Natural killer cell (primary cell): ENCODE measurements around the gene CALHM6. TPM values are rescaled to one million over a fixed set of nuclear protein-coding genes. Genes with fewer than 3 reads are reported as not detected.

Source experiments
- ATAC-seq, 3 donors: fragments of 150-1000 bp in 2 of 3; fragments of 200-7000 bp in 1 of 3; cut with Tn5 transposase; 1 replicate in 1 of 3; 2 replicates in 2 of 3; pipeline ENCODE4 v1.10.0; 2021; ENCODE audit warnings: mild to moderate bottlenecking in 2 of 3, moderate library complexity in 2 of 3
- DNase-seq, 2 donors: peaks; one replicate each; pipeline versions ENCODE4 v3.0.0 to v3.0.0-alpha.2; 2013 to 2021; ENCODE audit warnings: mixed read lengths in 1 of 2
- H3K27ac ChIP-seq: one replicate; pipeline ENCODE4 v1.5.1; 2013; ENCODE audit warnings: mild to moderate bottlenecking, low read length
- H3K27me3 ChIP-seq: one replicate; pipeline ENCODE4 v1.6.1; 2013; ENCODE audit warnings: low read length; ENCODE audit not compliant: control insufficient read depth, insufficient read depth
- H3K36me3 ChIP-seq: one replicate; pipeline ENCODE4 v1.6.1; 2013; ENCODE audit warnings: low read length; ENCODE audit not compliant: control insufficient read depth, insufficient read depth
- H3K4me1 ChIP-seq: one replicate; pipeline ENCODE4 v1.6.1; 2013; ENCODE audit warnings: low read length; ENCODE audit not compliant: control insufficient read depth, insufficient read depth
- H3K4me3 ChIP-seq: one replicate; pipeline ENCODE4 v1.5.1; 2013; ENCODE audit warnings: low read length
- H3K9me3 ChIP-seq: one replicate; pipeline ENCODE4 v1.6.1; 2013; ENCODE audit warnings: low read length; ENCODE audit not compliant: control insufficient read depth, insufficient read depth
- H3K27ac Mint-ChIP-seq, 2 donors: one replicate each; pipeline ENCODE4 v1.8.0; 2022; ENCODE audit warnings: mild to moderate bottlenecking in 2 of 2, mixed read lengths in 2 of 2, moderate library complexity in 1 of 2
- H3K27me3 Mint-ChIP-seq, 2 donors: one replicate each; pipeline ENCODE4 v1.8.0; 2022; ENCODE audit warnings: low read depth in 2 of 2, mixed read lengths in 2 of 2
- H3K36me3 Mint-ChIP-seq: one replicate; pipeline ENCODE4 v1.8.0; 2022; ENCODE audit warnings: mixed read lengths
- H3K4me1 Mint-ChIP-seq, 2 donors: one replicate each; pipeline ENCODE4 v1.8.0; 2022; ENCODE audit warnings: mixed read lengths in 2 of 2
- H3K4me3 Mint-ChIP-seq: one replicate; pipeline ENCODE4 v1.8.0; 2022; ENCODE audit warnings: mild to moderate bottlenecking, moderate library complexity, mixed read lengths
- H3K9me3 Mint-ChIP-seq, 2 donors: one replicate each; pipeline ENCODE4 v1.8.0; 2022; ENCODE audit warnings: mixed read lengths in 2 of 2
- intact Hi-C: fragments of 100-400 bp; cut with micrococcal nuclease; formaldehyde crosslinking; loops from one replicate; pipeline ENCODE4 v1.14.2; 2022
- total RNA-seq, 4 donors: library from RNA; stranded (reverse); fragments of 120-200 nt in 1 of 4; gene quantifications; one replicate each; pipeline versions ENCODE4 v1.2.3 to v1.2.4, GENCODE V29; 2013 to 2022
- TF ChIP-seq, protein P1 (sequence below): fragments of 200-600 bp; IDR thresholded peaks from one replicate; pipeline ENCODE4 v1.8.0; 2022; ENCODE audit warnings: antibody characterized with exemption

Gene CALHM6
- total RNA-seq, 3 donors from 2014 or later (not counting 1 experiment from before 2014, with no cell fraction given), result 7.9 to 20.6 (median 12.3) TPM

DNA sequence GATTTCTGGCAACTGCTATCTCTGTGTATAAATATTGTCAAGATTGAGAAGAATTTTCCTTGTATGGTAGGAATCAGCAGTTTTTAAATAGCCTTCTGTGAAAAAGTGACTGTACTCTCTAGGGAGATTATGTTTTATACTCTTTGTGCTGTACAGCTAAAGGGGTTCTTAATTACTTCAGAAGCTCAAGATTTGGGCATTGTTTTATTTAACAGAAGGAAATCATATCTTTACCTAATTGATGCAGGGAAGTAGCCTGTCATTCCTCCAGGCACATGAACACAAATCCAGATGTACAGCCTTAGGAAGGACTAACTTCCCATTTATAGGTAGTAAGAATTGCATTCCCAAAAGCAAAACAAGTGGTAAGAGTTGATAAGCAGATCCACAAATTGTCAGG lies 51.6 kb downstream of the CALHM6 start:
- Histone ChIP-seq H3K27me3 (no peaks in the 10 kb centered on the region), H3K4me3 (no peak overlapping the region), H3K9me3 (no peaks in the 10 kb centered on the region), H3K4me1 (no peaks in the 10 kb centered on the region), H3K36me3 (no peaks in the 10 kb centered on the region), H3K27ac (no peak overlapping the region)
- Mint-ChIP-seq H3K27ac (no peak overlapping the region), H3K9me3 (no peaks in the 10 kb centered on the region), H3K4me3 (no peak overlapping the region), H3K4me1 (no peaks in the 10 kb centered on the region), H3K27me3 (peaks cover 4 to 27% of the 10 kb centered on the region in 2 donors), H3K36me3 (no peaks in the 10 kb centered on the region)
- TF ChIP-seq, protein P1, sequence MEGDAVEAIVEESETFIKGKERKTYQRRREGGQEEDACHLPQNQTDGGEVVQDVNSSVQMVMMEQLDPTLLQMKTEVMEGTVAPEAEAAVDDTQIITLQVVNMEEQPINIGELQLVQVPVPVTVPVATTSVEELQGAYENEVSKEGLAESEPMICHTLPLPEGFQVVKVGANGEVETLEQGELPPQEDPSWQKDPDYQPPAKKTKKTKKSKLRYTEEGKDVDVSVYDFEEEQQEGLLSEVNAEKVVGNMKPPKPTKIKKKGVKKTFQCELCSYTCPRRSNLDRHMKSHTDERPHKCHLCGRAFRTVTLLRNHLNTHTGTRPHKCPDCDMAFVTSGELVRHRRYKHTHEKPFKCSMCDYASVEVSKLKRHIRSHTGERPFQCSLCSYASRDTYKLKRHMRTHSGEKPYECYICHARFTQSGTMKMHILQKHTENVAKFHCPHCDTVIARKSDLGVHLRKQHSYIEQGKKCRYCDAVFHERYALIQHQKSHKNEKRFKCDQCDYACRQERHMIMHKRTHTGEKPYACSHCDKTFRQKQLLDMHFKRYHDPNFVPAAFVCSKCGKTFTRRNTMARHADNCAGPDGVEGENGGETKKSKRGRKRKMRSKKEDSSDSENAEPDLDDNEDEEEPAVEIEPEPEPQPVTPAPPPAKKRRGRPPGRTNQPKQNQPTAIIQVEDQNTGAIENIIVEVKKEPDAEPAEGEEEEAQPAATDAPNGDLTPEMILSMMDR, result no peak
- no peak for DNase-seq
- no peak for ATAC-seq
- intact Hi-C loops, result no loop called here

Other genes starting within 250 kb of the CALHM6 start
- gene TSPYL4, start 207.3 kb upstream of the CALHM6 start, total RNA-seq, result 10 to 100 TPM; 21.5 to 36.8 (median 26.5) TPM
- 100 to 1,000 TPM; 134 to 143 (median 142) TPM for gene TSPYL1, start 181.4 kb upstream of the CALHM6 start, total RNA-seq
- gene DSE, start 90.4 kb upstream of the CALHM6 start, total RNA-seq, result 1 to 10 TPM; 7.4 to 9.6 (median 7.6) TPM
- gene CALHM5, start 50.3 kb downstream of the CALHM6 start, total RNA-seq, result under 1 TPM in 2 of 3 donors, not detected in 1; 0.05 TPM
- under 1 TPM in 1 of 3 donors, not detected in 2; 0.66 TPM for gene TRAPPC3L, start 84.3 kb downstream of the CALHM6 start, total RNA-seq
- gene CALHM4, start 92.4 kb downstream of the CALHM6 start, total RNA-seq, result not detected
- 10 to 100 TPM; 47.0 to 48.9 (median 47.1) TPM for gene RWDD1, start 110.1 kb downstream of the CALHM6 start, total RNA-seq
- gene RSPH4A, start 155.1 kb downstream of the CALHM6 start, total RNA-seq, result 1 to 10 TPM in 1 of 3 donors, under 1 TPM in 2; 0.64 to 1.0 (median 0.95) TPM
- 10 to 100 TPM; 16.4 to 20.0 (median 19.4) TPM for gene ZUP1, start 207.4 kb downstream of the CALHM6 start, total RNA-seq
- 10 to 100 TPM; 28.6 to 31.4 (median 29.1) TPM for gene KPNA5, start 219.8 kb downstream of the CALHM6 start, total RNA-seq